Neural progenitor cell (in vitro differentiated cells): ENCODE results near the gene EREG.

Experiments used
- EZH2phosphoT487 ChIP-seq: fragments of 200-600 bp; sonication (generic); IDR thresholded peaks from 2 replicates; pipeline ENCODE4 v1.6.1; 2017; ENCODE audit warnings: antibody characterized with exemption
- TF ChIP-seq, protein P1 (sequence below): fragments of 200-600 bp; sonication (generic); IDR thresholded peaks from 2 replicates; pipeline ENCODE4 v1.5.1; 2017; ENCODE audit warnings: antibody characterized with exemption, mild to moderate bottlenecking

DNA sequence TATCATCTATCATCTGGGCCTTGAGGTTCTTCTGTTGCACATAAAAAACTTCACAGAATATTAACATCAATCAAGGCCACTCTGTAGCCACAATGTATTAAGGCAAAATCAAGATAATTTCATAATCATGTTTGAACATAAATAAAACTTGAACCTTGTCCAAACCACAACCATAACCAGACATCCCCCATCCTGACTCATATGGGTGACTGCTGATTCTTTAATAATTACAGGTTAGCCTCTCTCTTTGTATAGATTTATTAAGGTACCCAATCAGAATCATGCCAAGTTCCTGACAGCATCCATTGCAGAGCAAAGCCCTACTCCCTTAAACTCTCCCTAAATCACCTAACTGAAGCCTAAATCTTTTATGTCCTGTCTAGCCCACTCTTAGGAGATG, 63.3 kb downstream of the EREG start:
- TF ChIP-seq, protein P1, sequence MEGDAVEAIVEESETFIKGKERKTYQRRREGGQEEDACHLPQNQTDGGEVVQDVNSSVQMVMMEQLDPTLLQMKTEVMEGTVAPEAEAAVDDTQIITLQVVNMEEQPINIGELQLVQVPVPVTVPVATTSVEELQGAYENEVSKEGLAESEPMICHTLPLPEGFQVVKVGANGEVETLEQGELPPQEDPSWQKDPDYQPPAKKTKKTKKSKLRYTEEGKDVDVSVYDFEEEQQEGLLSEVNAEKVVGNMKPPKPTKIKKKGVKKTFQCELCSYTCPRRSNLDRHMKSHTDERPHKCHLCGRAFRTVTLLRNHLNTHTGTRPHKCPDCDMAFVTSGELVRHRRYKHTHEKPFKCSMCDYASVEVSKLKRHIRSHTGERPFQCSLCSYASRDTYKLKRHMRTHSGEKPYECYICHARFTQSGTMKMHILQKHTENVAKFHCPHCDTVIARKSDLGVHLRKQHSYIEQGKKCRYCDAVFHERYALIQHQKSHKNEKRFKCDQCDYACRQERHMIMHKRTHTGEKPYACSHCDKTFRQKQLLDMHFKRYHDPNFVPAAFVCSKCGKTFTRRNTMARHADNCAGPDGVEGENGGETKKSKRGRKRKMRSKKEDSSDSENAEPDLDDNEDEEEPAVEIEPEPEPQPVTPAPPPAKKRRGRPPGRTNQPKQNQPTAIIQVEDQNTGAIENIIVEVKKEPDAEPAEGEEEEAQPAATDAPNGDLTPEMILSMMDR: no peak
- TF ChIP-seq EZH2phosphoT487: no peak
